KBM-7 (cell line): ENCODE results near the gene IL22RA1.

ENCODE experiments used
- DNase-seq: peaks from one replicate; pipeline ENCODE4 v3.0.0-alpha.2; 2015
- in situ Hi-C: fragments of 300-500 bp; cut with MboI; formaldehyde crosslinking; loops from 2 replicates; pipeline ENCODE4 v1.14.3; 2020; ENCODE audit warnings: low sequenced_read_pairs, low pct_unique_long_range_greater_than_20kb, mixed read lengths

IL22RA1 gene

DNA sequence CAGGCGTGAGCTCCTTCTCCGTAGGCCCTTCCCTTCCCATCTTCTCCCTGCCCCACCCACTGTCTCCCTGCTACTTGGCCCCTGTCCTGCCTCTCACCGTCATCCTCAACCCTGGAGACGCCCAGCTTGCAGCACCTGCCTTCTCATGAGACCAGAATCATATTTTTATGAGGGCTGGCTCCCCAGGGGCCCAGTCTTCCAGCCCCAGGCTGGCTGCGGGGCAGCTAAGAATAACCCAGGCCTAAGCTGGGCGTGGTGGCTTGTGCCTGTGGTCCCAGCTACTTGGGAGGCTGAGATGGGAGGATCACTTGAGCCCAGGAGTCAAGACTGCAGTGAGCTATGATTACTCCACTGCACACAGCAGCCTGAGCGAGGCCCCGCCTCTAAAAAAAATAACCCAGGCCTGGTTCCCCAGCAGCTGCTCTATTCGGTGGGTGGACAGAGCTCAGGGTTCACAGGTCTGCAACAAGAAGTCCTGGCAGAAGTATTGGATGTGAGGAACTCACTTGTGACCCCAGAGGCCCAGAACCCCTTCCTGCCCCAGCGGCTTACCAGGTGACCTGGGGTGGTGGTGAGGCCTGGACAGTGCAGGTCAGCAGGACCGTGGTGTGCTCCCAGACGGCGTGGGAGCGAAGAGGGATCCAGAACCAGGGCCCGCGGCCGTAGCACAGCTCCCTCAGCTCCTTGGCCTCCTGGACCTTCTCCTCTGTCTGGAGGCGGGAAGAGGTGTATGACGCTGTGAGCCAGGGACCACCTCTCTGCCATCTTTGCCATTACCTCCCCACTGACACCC is 37.4 kb downstream of the IL22RA1 start:
- in situ Hi-C loops: no loop called here
- DNase-seq: no peak

DNA sequence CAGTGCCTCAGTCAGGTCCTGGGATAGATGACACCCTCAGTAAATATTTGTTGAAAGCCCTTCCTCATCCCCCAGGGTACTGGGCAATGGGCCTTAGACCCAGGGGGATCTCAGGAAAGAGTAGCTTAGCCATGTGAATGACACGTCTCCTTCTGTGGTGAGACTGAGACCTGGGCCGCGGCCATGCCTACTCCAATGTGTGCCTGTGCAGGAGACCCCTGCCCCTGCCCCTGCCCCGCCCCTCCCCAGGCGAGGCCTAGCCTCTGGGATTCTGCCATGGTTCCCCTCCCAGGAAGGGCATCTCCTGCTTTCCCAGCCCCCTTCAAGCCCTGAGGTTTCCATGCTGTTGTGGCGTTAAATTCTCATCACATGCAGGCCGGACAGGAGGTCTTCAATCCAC is 38.1 kb downstream of the IL22RA1 start:
- no peak for DNase-seq
- in situ Hi-C loops: no loop called here

DNA sequence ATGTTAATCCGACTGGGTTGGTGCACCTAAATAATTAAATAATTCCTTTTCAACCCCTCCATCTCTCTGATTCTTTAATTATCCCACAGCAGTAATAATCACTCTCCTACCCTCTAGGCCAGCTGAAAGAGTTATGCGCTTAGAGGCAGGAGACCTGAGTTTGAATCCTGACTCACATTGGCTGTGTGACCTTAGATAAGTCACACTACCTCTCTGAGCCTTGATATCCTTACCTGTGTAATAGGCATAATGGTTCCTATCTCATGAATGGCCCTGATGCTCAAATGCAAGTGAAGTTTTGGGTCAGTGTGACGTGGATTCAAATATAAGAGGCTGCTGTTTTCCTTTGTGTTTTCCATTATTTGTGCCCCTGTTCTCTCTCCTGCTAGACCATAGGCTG is 39.1 kb downstream of the IL22RA1 start:
- DNase-seq: no peak
- in situ Hi-C loops: no loop called here

DNA sequence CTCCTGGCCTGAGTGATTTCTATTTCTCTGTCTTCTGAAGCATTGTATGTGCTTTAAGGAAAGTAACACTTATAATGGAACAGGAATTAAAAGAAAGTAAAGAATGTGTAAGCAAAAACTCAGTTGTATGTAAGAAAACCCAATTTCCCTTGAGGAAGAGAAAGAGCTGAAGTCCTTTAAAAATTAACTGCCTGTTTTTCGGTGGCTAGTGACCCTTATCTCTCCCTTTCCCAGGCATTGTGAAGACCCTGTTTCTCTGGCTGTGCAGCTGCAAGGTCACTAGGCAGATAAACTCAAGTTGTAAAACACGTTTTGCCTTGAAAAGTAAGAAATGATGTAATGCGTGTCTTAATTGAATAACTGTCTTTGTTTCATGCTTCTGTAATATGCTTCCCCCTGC is 39.5 kb downstream of the IL22RA1 start:
- in situ Hi-C loops: no loop called here
- DNase-seq: no peak

DNA sequence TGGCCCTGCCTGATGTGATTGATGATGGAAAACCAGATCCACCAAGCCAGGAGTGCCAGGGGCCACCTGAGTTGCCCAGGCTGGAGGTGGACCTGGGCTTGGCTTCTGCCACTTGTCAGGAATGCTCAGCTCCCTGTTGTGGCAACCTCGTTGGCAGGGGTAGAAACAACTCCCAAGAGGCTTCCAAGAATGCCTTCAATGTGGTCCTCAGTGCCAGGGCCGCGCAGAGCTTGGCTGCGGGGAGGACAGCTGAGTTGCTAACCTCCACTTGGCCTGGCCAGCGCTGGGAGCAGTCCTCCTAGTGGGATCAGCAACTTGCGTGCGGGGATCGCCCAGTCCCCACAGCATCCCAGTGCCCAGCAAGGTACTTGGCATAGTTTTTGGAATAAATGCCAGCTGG is 40.0 kb downstream of the IL22RA1 start:
- in situ Hi-C loops: no loop called here
- DNase-seq: no peak

DNA sequence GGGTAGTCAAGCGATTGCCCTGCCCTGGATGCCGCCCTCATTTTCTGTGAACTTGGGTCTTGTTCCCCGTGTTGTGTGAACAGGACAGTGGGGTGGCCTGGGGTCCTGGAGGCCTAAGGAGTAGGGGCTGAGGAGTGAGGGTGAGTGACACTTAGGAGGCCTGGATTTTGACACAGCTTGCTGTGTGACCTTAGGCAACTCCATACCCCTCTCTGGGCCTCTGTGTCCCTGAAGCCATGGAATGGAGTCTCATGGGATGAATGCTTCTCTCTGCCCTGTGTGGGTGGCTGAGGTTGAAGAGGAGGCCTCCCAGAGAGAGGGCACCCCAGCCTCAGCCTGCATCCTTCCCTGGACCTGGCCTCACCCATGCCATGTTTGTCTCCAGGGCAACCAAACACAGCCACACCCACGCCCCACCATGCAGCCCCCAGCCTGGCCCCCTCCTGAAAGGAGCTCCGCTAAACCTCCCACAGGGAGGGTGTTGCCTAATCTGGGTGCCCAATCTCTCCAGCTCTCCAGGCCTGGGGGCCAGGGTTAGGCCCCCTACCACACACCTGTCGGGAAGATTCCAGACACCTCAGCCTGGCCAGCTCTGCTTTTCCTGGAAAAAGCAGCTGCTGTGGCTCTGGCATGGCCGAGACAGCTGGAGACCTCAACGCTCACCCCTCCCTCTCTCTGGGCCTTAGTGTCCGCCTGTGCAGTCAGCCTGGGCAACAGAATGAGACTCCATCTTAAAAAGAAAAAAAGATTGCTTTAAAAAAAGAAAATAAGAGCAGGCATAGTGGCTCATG is 40.9 kb downstream of the IL22RA1 start:
- no peak for DNase-seq
- in situ Hi-C loops: no loop called here

DNA sequence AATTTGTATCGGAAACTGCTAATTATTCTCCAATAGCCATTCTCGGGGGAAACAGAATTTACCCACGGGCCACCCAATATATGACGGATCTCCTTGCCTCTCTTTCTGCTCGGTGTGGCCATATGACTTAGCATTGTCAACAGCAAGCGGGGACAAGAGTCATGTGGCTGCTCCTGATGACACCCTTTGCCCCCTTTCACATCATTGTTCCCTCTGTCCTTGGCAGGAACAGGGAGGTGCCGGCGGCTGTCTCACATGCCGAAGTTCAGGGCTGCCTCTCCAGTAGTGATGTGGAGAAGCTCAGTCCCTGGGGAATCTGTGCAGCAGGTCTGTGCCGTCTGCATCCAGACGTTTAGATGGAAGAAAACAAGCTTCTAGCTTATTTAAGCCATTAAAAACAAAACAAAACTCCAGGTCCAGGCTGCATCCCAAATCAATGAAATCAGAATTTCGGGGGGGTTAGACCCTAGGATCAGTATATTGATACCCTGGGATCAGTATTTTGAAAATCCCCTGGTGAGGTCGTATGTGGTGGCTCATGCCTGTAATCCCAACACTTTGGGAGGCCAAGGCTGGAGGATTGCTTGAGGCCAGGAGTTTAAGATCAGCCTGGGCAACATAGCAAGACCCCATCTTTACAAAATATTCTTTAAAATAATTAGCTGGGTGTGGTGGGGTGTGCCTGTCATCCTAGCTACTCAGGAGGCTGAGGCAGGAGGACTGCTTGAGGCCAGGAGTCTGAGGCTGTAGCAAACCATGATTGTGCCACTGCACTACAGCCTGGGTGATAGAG is 41.8 kb downstream of the IL22RA1 start:
- no peak for DNase-seq
- in situ Hi-C loops: no loop called here

DNA sequence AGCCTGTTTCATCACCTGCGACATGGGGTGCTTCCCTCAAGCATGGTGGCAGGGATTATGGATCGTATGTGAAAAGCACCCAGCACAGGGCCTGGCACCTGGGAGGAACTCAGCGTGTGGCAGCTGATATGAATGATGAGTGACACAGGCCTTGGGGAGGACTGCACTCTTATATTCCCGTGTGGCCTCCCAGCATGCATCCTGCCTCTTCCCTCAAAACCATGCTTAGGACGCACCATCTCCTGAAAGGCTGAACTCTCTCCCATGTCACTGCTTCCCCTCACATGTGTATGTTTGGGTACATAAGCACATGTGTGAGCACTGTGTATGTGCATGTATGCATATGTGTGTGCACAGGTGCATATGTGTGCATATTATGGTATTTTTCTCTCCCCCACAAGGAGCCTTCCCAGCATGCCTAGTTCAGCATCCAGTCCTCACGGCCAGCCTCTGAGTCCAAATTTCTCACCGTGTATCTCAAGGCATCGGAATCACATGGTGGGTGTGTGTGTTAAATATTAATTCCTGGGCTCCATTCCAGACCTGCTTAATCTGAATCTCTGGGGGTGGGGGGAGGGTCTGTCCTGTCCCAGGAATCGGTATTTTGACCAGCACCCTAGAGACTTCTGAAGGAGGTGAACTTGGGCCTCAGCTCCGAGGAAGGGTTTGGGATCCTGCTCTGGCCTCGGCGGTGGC is 43.8 kb downstream of the IL22RA1 start:
- in situ Hi-C loops: no loop called here
- no peak for DNase-seq

DNA sequence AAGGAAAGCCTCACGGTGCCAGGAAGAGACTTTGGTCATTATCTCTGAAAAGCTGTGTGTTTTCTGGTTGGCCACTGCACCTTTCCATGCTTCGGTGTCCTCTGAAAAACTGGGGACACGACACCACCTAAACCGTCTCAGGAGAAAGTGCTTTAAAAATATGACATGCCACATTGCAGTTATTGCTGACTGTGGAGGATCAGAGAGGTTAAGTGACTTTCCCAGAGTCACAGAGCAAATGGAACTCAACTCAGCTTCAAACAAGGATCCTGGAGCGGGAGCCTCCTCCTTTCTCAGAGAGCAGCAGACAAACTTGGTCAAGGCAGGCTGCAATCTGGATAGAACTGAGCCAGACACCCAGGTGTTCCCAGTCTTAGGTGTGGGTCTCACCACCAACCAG is 44.8 kb downstream of the IL22RA1 start:
- in situ Hi-C loops: no loop called here
- no peak for DNase-seq

DNA sequence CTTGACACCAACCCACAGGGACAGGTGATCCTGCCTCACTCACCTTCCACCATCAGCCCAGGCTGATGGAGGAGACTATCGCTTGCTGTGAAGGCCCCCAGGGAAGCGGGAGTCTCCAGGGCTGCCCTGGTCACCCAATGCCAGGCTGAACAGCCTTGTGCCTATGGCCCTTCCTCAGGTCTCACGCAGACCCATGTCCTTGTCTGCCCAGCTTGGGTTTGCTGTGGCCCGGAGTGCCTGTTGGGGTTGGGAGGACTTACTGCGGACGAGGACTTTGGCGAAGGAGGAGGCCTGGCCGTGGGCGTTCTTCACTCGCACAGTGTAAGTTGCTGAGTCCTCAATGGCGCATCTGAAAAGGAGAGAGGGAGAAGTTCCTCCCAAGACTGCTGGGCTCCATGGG is 45.3 kb downstream of the IL22RA1 start:
- in situ Hi-C loops: no loop called here

DNA sequence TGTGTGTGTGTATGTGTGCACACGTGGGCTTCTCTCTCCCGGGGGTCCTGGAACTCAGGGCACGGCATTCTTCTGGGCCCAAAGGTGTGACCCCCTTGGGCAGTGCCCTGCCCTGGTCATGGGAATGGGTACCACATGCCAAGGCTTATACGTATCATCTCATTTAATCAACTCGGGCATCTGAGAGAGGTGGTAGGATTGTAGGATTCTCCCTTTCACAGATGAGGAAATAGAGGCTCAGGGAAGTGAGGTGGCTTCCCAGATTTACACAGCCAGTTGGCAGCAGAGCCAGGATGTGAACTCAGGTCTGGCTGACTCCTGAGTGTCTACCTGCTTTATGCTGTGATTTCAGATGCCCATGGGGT is 46.2 kb downstream of the IL22RA1 start:
- in situ Hi-C loops: no loop called here
- no peak for DNase-seq

More for the DNA sequence above, 45.3 kb downstream of the IL22RA1 start:
- no peak for DNase-seq

DNA sequence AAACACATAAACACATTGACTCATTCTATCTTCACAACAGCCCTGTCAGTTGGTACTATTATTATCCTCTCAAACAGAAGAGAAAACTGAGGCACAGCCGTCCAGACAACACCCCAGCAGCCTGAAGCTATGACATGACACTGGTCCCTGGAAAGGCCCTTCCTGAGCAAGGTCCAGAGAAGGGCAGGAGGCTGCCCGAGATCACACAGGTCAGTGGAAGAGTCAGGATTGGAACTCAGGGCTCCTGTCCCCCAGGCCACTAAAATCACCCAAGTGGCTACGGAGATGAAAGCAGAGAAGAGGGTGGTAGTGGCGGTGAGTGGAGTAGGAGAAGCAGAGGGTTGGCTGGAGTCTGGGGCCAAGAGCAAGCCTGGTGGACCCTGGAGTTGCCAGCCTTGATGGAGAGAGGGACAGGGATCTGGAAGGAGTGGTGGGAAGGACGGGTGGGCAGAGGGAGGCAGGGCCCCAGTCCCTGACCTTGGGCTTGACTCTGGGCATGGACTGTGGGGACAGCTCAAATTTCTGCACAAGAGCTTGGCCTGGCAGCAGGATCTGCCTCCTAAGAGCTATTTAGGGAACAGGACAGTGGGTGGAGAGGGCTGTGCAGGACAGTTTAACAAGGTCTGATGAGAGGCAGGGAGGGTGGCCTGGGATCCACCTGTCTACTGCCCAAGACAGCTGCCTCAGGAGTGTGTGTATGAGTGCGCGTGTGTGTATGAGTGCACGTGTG is 46.8 kb downstream of the IL22RA1 start:
- in situ Hi-C loops: no loop called here
- no peak for DNase-seq

DNA sequence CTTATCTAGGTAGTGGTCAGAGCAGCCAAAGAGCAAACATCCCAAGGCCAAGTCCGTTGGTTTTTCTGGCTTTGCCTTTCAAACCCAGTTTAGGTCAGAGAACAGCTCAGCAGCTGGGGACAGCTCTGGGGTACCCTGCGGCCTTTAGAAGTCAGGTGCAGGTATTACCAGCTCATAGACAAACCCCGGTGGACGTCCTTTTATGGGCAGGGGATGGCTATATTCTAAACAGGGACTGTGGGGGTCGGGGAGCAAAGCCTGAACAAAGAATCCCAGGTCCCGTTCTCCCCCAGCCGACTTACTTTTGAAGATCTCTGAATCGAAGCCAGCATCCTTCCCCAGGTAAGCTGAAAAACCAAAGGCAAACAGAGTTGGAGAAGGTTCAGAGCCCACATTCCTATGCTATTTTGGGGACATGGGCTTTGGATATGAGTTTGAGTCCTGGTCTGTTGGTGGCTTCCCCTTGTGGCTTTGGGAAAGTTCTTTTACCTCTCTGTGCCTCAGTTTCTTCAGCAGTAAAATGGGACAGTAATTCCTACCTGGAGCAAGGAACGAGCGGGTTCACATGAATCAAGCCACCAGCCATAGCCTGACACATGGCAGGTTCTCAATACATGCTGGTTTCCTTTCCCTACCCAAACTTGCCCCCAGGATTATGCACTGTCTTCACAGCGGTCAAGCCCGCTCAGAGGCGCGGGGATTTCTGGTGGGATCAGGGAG is 47.6 kb downstream of the IL22RA1 start:
- in situ Hi-C loops: no loop called here
- no peak for DNase-seq

DNA sequence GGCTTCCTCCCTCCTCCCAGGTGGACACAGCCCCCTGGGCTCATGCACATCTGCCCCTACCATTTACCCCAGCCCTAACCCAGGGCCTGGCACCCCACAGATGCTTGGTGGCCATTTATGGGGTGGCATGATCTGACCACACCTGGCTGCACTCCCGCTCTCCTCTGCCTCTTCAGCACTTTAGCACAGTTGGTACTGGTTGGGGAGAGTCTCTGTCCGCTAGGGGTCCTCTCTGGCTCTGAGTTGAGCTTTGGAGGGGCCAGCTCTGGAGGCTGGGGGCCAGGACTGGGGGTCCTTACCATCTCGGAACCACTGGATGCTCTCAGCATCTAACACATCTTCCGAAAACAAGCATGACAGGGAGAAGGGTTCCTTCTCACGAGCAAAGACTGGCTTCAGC is 48.4 kb downstream of the IL22RA1 start:
- no peak for DNase-seq
- in situ Hi-C loops: no loop called here

DNA sequence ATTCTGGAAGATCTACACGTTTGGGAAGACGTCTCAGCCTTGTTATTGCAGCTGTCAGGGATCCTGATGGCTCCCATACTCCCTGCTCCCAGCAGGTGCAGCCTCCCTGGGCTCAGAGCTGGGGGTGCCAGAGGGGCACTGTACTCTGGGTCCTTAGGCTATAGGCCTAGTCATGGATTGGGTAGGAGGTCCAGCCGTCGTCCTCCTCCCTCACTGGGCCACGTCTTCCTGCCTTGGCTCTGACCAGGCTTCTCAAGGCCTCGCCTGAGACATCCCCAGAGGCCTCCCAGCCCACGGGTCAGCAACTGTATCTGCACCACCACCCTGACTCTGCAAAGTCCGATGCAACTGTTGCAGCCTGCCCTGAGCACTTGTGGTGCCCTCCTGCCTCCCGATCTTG is 49.2 kb downstream of the IL22RA1 start:
- no peak for DNase-seq
- in situ Hi-C loops: no loop called here

DNA sequence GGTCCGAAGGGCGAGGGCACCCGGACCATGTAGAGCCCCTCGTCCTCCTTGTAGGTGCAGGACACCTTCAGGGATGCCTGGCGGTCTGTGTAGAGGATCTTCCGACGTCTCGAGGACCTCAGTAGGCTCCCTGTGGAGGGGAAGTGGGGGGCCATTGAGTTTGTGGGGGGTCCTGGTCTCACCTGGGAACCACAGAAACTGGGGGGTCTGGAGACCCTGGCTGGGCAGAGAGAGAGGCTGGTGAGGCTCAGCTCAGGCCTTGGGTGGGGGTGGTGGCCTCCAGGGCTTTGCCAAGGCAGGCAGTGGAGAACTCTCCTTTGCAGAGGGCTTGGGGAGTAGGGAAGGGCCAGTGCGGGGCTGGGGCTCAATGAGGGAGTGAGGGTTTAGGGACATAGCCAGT is 50.0 kb downstream of the IL22RA1 start:
- in situ Hi-C loops: no loop called here
- no peak for DNase-seq

DNA sequence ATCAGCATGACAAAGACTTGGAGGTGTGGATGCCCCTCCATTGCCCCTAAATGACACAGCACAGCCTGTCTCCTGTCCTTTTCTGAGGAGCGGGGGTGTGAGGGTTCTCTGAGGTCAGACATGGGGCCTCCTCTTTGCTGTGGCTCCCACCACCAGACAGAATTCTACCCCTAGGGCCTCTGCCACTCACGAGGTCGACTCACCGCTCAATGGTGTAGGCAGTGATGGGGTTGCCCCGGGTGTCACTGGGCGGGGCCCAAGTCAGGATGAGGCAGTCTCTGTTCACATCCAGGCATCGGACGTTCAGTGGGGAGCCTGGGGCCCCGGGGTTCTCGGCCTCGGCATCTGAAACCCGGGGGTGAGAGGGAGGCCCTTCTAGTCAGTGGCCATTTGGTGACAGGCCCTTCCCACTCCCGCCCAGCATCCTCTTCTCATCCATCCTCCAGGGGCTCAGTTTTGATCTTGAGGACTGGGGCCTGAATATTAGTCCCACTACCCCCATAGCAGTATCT is 50.9 kb downstream of the IL22RA1 start:
- in situ Hi-C loops: no loop called here
- no peak for DNase-seq

DNA sequence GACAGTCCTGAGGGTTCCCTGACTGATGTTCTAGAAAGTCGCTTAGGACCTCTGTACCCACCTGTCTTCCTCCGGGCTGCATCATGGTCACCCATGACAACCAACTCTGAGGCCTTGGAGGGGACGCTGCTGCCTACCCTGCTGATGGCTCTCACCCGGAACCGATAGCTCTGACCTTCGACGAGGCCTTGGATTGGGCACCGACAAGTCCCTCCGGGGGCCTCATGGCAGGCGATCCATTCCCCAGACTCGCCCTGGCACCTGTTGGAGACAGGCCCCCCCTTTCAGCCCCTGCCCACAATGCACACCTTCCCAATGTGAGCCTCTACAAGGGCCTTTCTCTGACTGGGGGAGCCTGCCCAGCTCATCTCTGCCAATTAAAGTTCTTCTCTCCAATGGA is 52.2 kb downstream of the IL22RA1 start:
- in situ Hi-C loops: no loop called here
- no peak for DNase-seq
